GM18505 (cell line): ENCODE data around the gene DPP6.

Experiments
- ATAC-seq: cut with Tn5 transposase; IDR thresholded peaks from one replicate; pipeline ENCODE4 v1.9.1; 2021; ENCODE audit not compliant: unreplicated experiment
- POLR2A ChIP-seq: IDR thresholded peaks from 4 replicates; pipeline ENCODE4 v1.6.1; 2011; ENCODE audit warnings: borderline replicate concordance; ENCODE audit not compliant: insufficient read depth, insufficient read length; ENCODE audit errors: extremely low read depth

The DPP6 gene

GRCh38 chr7:154332811-154333580 is 280.8 kb downstream of the DPP6 start:
- no peak for TF ChIP-seq POLR2A
- no peak for ATAC-seq

GRCh38 chr7:154336295-154336694 is 284.1 kb downstream of the DPP6 start:
- no peak for TF ChIP-seq POLR2A
- ATAC-seq: no peak

- no peak for ATAC-seq
- TF ChIP-seq POLR2A: no peak
These were observed 286.7 kb downstream of the DPP6 start for GRCh38 chr7:154338701-154339506.

- no peak for ATAC-seq
- TF ChIP-seq POLR2A: no peak
These were observed 290.9 kb downstream of the DPP6 start for GRCh38 chr7:154342971-154343633.

GRCh38 chr7:154343778-154344412 is 291.7 kb downstream of the DPP6 start:
- ATAC-seq: no peak
- no peak for TF ChIP-seq POLR2A

- TF ChIP-seq POLR2A: no peak
These were observed 292.9 kb downstream of the DPP6 start for GRCh38 chr7:154345093-154345492.

GRCh38 chr7:154347700-154348266 is 295.6 kb downstream of the DPP6 start:
- no peak for ATAC-seq

More at GRCh38 chr7:154345093-154345492, 292.9 kb downstream of the DPP6 start:
- ATAC-seq: no peak

GRCh38 chr7:154350892-154351291 is 298.7 kb downstream of the DPP6 start:
- TF ChIP-seq POLR2A: no peak
- no peak for ATAC-seq

More at GRCh38 chr7:154347700-154348266, 295.6 kb downstream of the DPP6 start:
- TF ChIP-seq POLR2A: no peak

GRCh38 chr7:154353355-154353767 is 301.2 kb downstream of the DPP6 start:
- TF ChIP-seq POLR2A: no peak
- ATAC-seq: no peak

GRCh38 chr7:154364170-154364569 is 312.0 kb downstream of the DPP6 start:
- no peak for TF ChIP-seq POLR2A
- ATAC-seq: no peak

GRCh38 chr7:154371424-154371823 is 319.2 kb downstream of the DPP6 start:
- no peak for ATAC-seq
- no peak for TF ChIP-seq POLR2A

GRCh38 chr7:154372011-154372601 is 319.9 kb downstream of the DPP6 start:
- ATAC-seq: no peak
- TF ChIP-seq POLR2A: no peak

- ATAC-seq: no peak
- TF ChIP-seq POLR2A: no peak
These were observed 321.8 kb downstream of the DPP6 start for GRCh38 chr7:154373956-154374355.

GRCh38 chr7:154375956-154376355 is 323.8 kb downstream of the DPP6 start:
- no peak for ATAC-seq
- no peak for TF ChIP-seq POLR2A
